Measurements from ENCODE around the gene AKAP3.

Gene AKAP3

GRCh38 chr12:4591180-4591687, 57.6 kb downstream of the AKAP3 start:
- DNase-seq = no peak

- no peak for DNase-seq
Measured at GRCh38 chr12:4589941-4590340, 58.9 kb downstream of the AKAP3 start.

- no peak for DNase-seq
Measured at GRCh38 chr12:4588916-4589315, 59.9 kb downstream of the AKAP3 start.

- no peak for DNase-seq
Measured at GRCh38 chr12:4587108-4587507, 61.7 kb downstream of the AKAP3 start.

- no peak for DNase-seq
Measured at GRCh38 chr12:4586500-4586899, 62.4 kb downstream of the AKAP3 start.

- no peak for DNase-seq
Measured at GRCh38 chr12:4584896-4585295, 64.0 kb downstream of the AKAP3 start.

- DNase-seq = no peak
Measured at GRCh38 chr12:4584281-4584680, 64.6 kb downstream of the AKAP3 start.

- DNase-seq = no peak
Measured at GRCh38 chr12:4580281-4580688, 68.6 kb downstream of the AKAP3 start.

GRCh38 chr12:4579305-4580102, 69.3 kb downstream of the AKAP3 start:
- no peak for DNase-seq

GRCh38 chr12:4572680-4573079, 76.2 kb downstream of the AKAP3 start:
- DNase-seq = no peak

- no peak for DNase-seq
Measured at GRCh38 chr12:4569261-4569660, 79.6 kb downstream of the AKAP3 start.

GRCh38 chr12:4567073-4567881, 81.6 kb downstream of the AKAP3 start:
- no peak for DNase-seq

GRCh38 chr12:4566474-4566873, 82.4 kb downstream of the AKAP3 start:
- DNase-seq = no peak

Data from activated CD4-positive, CD25-positive, alpha-beta regulatory T cell treated with anti-CD3 and anti-CD28 coated beads, Interleukin-2, amount 50 U/mL, for 72 hours (primary cell).